Esophagus muscularis mucosa (tissue), 3 donors: Measurements from ENCODE around the gene SFXN3.

Experiments
- POLR2A ChIP-seq: fragments of 450-650 bp; IDR thresholded peaks from one replicate; pipeline ENCODE4 v1.6.1; 2017; ENCODE audit warnings: antibody characterized with exemption, moderate library complexity, mild to moderate bottlenecking, low read depth
- TF ChIP-seq, protein P1 (sequence below), 3 experiments: fragments of 200-600 bp in 2 of 3; fragments of 450-650 bp in 1 of 3; sonication (generic) in 2 of 3; IDR thresholded peaks; one replicate each; pipeline ENCODE4 v1.5.1; 2017 to 2019; ENCODE audit warnings: antibody characterized with exemption in 3 of 3, mild to moderate bottlenecking in 2 of 3, moderate library complexity in 1 of 3

GRCh38 chr10:101016814-101017213 is 14.2 kb upstream of the SFXN3 start:
- TF ChIP-seq, protein P1, sequence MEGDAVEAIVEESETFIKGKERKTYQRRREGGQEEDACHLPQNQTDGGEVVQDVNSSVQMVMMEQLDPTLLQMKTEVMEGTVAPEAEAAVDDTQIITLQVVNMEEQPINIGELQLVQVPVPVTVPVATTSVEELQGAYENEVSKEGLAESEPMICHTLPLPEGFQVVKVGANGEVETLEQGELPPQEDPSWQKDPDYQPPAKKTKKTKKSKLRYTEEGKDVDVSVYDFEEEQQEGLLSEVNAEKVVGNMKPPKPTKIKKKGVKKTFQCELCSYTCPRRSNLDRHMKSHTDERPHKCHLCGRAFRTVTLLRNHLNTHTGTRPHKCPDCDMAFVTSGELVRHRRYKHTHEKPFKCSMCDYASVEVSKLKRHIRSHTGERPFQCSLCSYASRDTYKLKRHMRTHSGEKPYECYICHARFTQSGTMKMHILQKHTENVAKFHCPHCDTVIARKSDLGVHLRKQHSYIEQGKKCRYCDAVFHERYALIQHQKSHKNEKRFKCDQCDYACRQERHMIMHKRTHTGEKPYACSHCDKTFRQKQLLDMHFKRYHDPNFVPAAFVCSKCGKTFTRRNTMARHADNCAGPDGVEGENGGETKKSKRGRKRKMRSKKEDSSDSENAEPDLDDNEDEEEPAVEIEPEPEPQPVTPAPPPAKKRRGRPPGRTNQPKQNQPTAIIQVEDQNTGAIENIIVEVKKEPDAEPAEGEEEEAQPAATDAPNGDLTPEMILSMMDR (IDR thresholded peaks at IDR 0.05), result no peak
- TF ChIP-seq POLR2A, result no peak
